Subcutaneous abdominal adipose tissue (tissue), 5 donors: ENCODE results near the gene INHA.
A peak's percentile ranks its signal among the peaks of the same experiment; 100 is the strongest.

Experiments
- H3K27ac ChIP-seq: one replicate; pipeline ENCODE4 v1.7.0; 2013; ENCODE audit warnings: low read depth, mild to moderate bottlenecking, inconsistent platforms, low read length, moderate library complexity
- H3K27me3 ChIP-seq, 5 donors: one replicate each; pipeline ENCODE4 v1.7.0; 2013; ENCODE audit warnings: low read length in 5 of 5, inconsistent platforms in 1 of 5; ENCODE audit not compliant: control insufficient read depth in 5 of 5, insufficient read depth in 4 of 5
- H3K36me3 ChIP-seq, 5 donors: one replicate each; pipeline ENCODE4 v1.7.0; 2013; ENCODE audit warnings: low read length in 5 of 5; ENCODE audit not compliant: control insufficient read depth in 5 of 5, insufficient read depth in 5 of 5
- H3K4me1 ChIP-seq, 5 donors: one replicate each; pipeline ENCODE4 v1.7.0; 2013; ENCODE audit warnings: low read length in 5 of 5, mild to moderate bottlenecking in 3 of 5, moderate library complexity in 1 of 5; ENCODE audit not compliant: control insufficient read depth in 5 of 5, insufficient read depth in 5 of 5
- H3K4me3 ChIP-seq, 5 donors: one replicate each; pipeline ENCODE4 v1.7.0; 2013; ENCODE audit warnings: low read length in 5 of 5, low read depth in 1 of 5
- H3K9ac ChIP-seq, 5 donors: one replicate each; pipeline ENCODE4 v1.7.0; 2013; ENCODE audit warnings: low read length in 5 of 5, mild to moderate bottlenecking in 4 of 5, moderate library complexity in 3 of 5
- H3K9me3 ChIP-seq, 5 donors: one replicate each; pipeline ENCODE4 v1.7.0; 2013; ENCODE audit warnings: low read length in 5 of 5; ENCODE audit not compliant: control insufficient read depth in 5 of 5
- donor health status: healthy.
- donor health status: healthy.
- donor health status: healthy.
- donor health status: healthy.
- donor health status: healthy.

INHA gene

DNA sequence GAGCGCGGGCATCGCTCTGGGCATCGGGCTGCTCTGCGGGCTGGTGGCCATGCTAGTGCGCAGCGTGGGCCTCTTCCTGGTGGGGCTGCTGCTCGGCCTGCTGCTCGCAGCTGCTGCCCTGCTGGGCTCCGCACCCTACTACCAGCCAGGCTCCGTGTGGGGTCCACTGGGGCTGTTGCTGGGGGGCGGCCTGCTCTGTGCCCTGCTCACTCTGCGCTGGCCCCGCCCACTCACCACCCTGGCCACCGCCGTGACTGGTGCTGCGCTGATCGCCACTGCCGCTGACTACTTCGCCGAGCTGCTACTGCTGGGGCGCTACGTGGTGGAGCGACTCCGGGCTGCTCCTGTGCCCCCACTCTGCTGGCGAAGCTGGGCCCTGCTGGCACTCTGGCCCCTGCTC, 24.5 kb upstream of the INHA start:
- Histone ChIP-seq H3K27ac (no peak overlapping the region), H3K27me3 (peaks cover 0 to 23% (median 15%) of the 10 kb centered on the region in 5 donors), H3K36me3 (no peaks in the 10 kb centered on the region)

GRCh38 chr2:219548990-219549389, 23.1 kb upstream of the INHA start:
- H3K27me3 ChIP-seq = peaks cover 0 to 31% (median 24%) of the 10 kb centered on the region in 5 donors
- no peaks in the 10 kb centered on the region for H3K36me3 ChIP-seq
- H3K9ac ChIP-seq = no peak overlapping the region
- H3K27ac ChIP-seq = no peak overlapping the region
- no peaks in the 10 kb centered on the region for H3K9me3 ChIP-seq
- peaks cover 0 to 27% (median 24%) of the 10 kb centered on the region in 5 donors for H3K4me1 ChIP-seq
- H3K4me3 ChIP-seq = no peak overlapping the region

More for the DNA sequence above, 24.5 kb upstream of the INHA start:
- Histone ChIP-seq H3K4me3 (no peak overlapping the region), H3K4me1 (peaks cover 2 to 28% (median 27%) of the 10 kb centered on the region in 5 donors), H3K9ac (no peak overlapping the region), H3K9me3 (no peaks in the 10 kb centered on the region)

GRCh38 chr2:219549619-219550018, 22.5 kb upstream of the INHA start:
- peaks cover 0 to 38% (median 25%) of the 10 kb centered on the region in 5 donors for H3K27me3 ChIP-seq

GRCh38 chr2:219551441-219552381, 20.4 kb upstream of the INHA start:
- Histone ChIP-seq H3K4me3 (peak overlapping the region in 4 of 5 donors; percentile 61 to 77 (median 66)), H3K36me3 (peaks cover 0 to 9% (median 6%) of the 10 kb centered on the region in 5 donors), H3K9ac (peak overlapping the region in 2 of 5 donors; percentile 11 to 35), H3K27me3 (peaks cover 0 to 38% (median 25%) of the 10 kb centered on the region in 5 donors), H3K9me3 (no peaks in the 10 kb centered on the region), H3K4me1 (peaks cover 0 to 19% (median 16%) of the 10 kb centered on the region in 5 donors), H3K27ac (no peak overlapping the region)

More at GRCh38 chr2:219549619-219550018, 22.5 kb upstream of the INHA start:
- Histone ChIP-seq H3K4me1 (peaks cover 0 to 21% (median 17%) of the 10 kb centered on the region in 5 donors), H3K4me3 (no peak overlapping the region), H3K27ac (no peak overlapping the region), H3K9me3 (no peaks in the 10 kb centered on the region), H3K9ac (no peak overlapping the region), H3K36me3 (no peaks in the 10 kb centered on the region)

GRCh38 chr2:219552382-219553167, 19.5 kb upstream of the INHA start:
- peak overlapping the region in 1 of 5 donors; percentile 45 for H3K9ac ChIP-seq

GRCh38 chr2:219553168-219553417, 19.0 kb upstream of the INHA start:
- peak overlapping the region in 4 of 5 donors; percentile 61 to 77 (median 66) for H3K4me3 ChIP-seq
- peaks cover 0 to 33% (median 24%) of the 10 kb centered on the region in 5 donors for H3K27me3 ChIP-seq
- no peak overlapping the region for H3K27ac ChIP-seq
- H3K36me3 ChIP-seq = peaks cover 0 to 11% (median 6%) of the 10 kb centered on the region in 5 donors
- no peak overlapping the region for H3K9ac ChIP-seq
- H3K4me1 ChIP-seq = peaks cover 0 to 19% (median 16%) of the 10 kb centered on the region in 5 donors
- H3K9me3 ChIP-seq = no peaks in the 10 kb centered on the region

More at GRCh38 chr2:219552382-219553167, 19.5 kb upstream of the INHA start:
- Histone ChIP-seq H3K4me3 (peak overlapping the region in 4 of 5 donors; percentile 61 to 77 (median 66)), H3K4me1 (peaks cover 0 to 19% (median 16%) of the 10 kb centered on the region in 5 donors), H3K27ac (no peak overlapping the region), H3K9me3 (no peaks in the 10 kb centered on the region), H3K36me3 (peaks cover 0 to 11% (median 6%) of the 10 kb centered on the region in 5 donors), H3K27me3 (peaks cover 0 to 33% (median 24%) of the 10 kb centered on the region in 5 donors)

- no peak overlapping the region for H3K9ac ChIP-seq
- no peak overlapping the region for H3K27ac ChIP-seq
- peaks cover 0 to 33% (median 24%) of the 10 kb centered on the region in 5 donors for H3K27me3 ChIP-seq
- H3K4me3 ChIP-seq = peak overlapping the region in 1 of 5 donors; percentile 63
- H3K4me1 ChIP-seq = peaks cover 0 to 19% (median 16%) of the 10 kb centered on the region in 5 donors
- no peaks in the 10 kb centered on the region for H3K9me3 ChIP-seq
- peaks cover 0 to 11% (median 6%) of the 10 kb centered on the region in 5 donors for H3K36me3 ChIP-seq
Measured at GRCh38 chr2:219553463-219553963, 18.6 kb upstream of the INHA start.

DNA sequence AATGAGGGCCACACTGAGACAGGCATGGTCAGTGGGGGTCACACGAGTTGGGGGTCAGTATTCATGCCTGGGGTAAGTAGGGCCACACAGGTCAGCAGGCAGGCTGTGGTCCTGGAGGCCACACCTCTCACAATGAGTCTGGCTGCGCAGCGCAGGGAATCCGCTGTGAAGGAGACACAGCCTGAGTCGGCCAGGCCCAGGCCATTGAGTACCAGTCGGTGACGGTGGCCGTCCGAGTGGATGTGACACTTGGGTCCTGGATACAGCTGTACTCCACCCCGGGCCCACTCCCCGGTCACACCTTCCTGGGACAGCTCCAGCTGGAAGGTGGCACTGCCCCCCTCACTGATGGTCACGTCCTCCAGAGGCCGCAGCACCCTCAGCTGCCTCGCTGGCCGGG, 17.8 kb upstream of the INHA start:
- no peak overlapping the region for H3K27ac ChIP-seq
- peaks cover 0 to 11% (median 6%) of the 10 kb centered on the region in 5 donors for H3K36me3 ChIP-seq
- no peak overlapping the region for H3K4me3 ChIP-seq
- H3K9ac ChIP-seq = no peak overlapping the region
- peaks cover 0 to 33% (median 24%) of the 10 kb centered on the region in 5 donors for H3K27me3 ChIP-seq
- peaks cover 0 to 19% (median 16%) of the 10 kb centered on the region in 5 donors for H3K4me1 ChIP-seq
- H3K9me3 ChIP-seq = no peaks in the 10 kb centered on the region

DNA sequence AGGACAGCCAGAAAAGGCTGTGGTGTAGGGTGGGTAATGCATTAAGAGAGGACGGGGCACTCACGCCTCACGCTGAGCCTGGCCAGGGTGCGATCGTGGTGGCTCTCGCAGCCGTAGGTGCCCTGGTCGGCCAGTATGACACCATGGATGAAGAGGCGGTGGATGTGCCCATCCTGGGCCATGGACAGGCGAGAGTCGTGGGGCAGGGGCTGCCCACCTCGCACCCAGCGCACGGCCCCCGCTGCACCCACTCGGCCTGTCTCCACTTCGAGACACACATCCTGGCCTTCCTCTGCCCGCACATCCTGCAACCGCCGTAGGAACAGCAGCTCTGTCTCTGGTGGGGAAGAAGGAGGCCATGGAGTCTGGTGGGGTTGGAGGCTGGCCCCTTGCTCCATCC, 16.2 kb upstream of the INHA start:
- Histone ChIP-seq H3K27ac (no peak overlapping the region), H3K9ac (no peak overlapping the region), H3K9me3 (no peaks in the 10 kb centered on the region), H3K4me1 (peaks cover 0 to 19% (median 16%) of the 10 kb centered on the region in 5 donors), H3K4me3 (no peak overlapping the region), H3K36me3 (peaks cover 0 to 11% (median 6%) of the 10 kb centered on the region in 5 donors), H3K27me3 (peaks cover 0 to 25% (median 21%) of the 10 kb centered on the region in 5 donors)
